HG02870 (cell line): ENCODE data around the gene CYBB.
A peak's percentile ranks its signal among the peaks of the same experiment; 100 is the strongest.
"Not testable (repeated sequence)": the region's sequence is repeated elsewhere in the genome, so short reads cannot be mapped to it uniquely, and the experiment has no call there.

Experiments
- ATAC-seq: cut with Tn5 transposase; IDR thresholded peaks from one replicate; pipeline ENCODE4 v1.9.1; 2021; ENCODE audit warnings: mild to moderate bottlenecking, moderate library complexity; ENCODE audit not compliant: unreplicated experiment

Gene CYBB

DNA sequence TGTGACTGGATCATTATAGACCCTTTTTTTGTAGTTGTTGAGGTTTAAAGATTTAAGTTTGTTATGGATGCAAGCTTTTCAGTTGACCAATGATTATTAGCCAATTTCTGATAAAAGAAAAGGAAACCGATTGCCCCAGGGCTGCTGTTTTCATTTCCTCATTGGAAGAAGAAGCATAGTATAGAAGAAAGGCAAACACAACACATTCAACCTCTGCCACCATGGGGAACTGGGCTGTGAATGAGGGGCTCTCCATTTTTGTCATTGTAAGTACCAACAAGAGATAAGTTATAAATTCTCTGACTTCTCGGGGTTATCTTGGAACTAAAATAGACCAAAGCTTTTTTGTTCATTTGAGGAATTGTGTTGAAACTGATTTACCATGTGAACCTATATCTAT lies at the start of gene CYBB:
Gene CYBB, plus strand, starts transcription at position 203 of the 400 bp plus-strand sequence. Its CDS starts 19 bp downstream, at position 222.
- ATAC-seq, result no peak

DNA sequence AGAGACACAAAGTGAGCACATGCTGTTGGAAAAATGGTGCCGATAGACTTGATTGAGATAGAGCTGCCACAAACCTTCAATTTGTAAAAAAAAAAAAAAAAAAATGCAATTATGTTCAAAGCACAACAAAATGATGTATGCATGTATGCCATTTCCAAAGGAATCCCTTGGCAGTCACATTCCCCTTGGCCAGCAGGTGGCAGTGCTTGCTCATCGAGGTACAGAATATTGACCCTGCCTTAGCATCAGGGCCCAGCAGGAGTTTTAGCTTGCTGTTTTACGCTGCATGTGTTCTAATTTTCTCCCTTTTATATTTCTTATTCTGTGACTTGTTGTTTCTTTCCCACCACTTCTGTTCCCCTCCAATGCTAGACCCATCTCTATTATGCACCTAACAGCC lies 34.5 kb upstream of the CYBB start:
- peak; percentile 55 for ATAC-seq

DNA sequence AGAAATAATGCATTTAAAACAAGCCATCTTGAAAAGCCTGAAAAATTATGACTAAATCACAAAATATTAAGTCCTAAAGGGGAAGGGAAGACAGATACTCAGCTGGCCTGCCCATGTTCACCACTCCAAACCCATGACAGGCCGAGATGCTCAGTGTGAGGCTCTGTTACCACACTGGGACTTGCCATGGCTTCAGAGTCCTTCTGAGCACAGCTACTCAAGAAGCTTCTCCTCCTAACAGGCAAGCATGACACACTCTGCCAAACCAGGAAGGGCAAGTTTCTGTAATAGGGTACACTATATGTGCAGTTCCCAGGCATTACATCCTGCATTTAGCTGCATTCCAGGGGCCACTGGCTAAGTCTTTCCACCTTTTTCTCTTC lies 34.0 kb upstream of the CYBB start:
- peak; percentile 22 for ATAC-seq

DNA sequence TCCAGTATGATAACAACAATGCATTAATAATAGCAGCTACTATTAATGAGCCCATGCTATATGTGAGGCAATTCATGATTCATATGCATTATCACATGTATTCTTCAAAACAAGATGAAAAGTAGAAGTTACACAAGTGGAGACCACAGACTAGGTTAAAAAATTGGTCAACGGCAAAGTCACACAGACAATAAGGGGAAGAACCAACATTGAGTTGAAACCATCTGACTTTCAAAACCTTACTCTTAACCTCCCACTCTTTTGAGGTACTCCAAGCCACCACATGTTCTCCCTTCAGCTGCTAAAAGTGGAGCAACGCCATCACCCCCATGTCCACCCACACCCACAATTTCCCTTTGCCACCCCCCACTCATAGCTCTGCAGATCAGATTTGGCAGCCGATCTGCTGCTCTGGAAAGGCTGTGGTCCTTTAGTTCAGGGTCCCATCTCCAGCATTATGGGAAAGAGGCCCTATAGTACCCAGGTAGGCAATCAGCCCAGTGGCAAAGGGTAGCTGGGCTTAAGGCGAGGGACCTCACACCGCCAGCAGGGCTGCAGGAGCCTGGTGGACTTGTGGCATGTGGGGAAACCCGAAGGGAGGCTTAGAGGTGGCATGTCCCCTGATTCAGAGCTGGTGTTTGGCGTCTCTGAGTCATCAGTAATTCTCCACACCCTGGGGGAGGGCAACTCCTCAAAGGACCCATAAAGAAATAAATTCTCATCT lies 33.5 kb upstream of the CYBB start:
- ATAC-seq, result peak; percentile 93

DNA sequence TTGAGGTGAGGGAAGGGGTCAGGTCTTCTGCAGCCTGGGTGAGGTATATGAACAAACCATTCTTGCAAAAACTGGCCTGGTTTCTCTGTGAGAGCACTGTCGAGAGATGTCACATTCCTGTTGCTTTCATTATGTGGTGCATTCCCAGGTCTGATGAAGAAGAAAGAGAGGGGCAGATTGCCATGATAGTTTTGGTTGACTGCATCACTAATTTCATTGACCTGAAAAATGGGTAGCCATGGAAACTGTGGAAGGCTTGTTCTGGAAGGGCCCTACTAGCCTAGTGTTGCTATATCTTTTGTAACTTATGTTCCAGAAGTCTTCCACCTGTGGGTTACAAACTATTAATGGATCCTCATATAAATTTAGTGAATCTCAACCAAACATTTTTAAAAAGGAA lies 32.9 kb upstream of the CYBB start:
- no peak for ATAC-seq

DNA sequence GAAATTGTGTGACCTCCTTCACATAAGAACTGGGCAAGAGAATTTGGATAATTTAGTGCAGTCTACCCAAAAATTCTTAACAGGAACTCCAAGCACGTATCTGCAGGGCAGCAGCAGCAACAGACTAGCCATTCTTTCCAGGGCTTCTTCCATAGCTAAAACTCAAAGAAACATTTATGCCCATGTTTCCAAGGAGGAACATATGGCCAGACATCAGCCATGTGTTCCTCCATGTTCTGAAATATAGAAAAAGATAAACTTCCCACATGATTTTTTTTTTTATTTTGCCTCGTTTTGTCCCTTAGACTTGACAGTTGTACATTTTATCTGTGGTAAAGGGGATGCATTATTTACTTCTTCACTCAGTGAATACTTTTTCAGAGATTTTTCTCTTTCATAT lies 27.6 kb upstream of the CYBB start:
- no peak for ATAC-seq

DNA sequence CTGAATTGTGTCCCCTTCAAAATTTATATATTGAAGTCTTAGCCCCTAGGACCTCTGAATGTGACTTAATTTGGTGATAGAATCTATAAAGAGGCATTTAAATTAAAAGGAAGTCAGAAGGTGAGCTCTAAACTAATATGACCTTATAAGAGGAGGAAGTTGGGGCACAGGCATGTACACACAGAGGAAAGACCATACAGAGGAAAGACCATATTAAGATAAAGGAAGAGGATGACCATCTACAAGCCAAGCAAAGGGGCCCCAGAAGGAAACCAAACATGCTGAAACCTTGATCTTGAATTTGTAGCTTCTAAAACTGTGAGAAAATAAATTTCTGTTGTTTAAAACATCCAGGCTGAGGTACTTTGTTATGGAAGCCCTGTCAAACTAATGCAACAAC lies 26.9 kb upstream of the CYBB start:
- ATAC-seq, result no peak

DNA sequence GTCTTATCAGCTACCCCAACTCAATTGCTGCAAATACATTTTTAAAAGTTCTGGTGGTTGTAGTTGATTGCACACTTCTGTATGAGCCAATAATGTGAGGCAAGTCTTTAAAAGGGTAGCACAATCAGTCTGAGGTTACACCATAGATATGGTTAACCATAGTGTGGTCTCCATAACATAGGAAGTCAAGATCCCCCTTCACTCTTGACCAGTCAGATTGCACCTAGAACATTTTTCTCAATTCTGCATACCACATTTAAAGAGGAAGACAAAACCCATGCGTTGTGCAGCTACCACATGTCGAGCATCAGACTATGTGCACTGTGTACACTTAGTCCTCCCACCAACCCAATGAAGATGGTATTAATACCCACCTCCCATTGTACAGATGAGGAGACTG lies 26.5 kb upstream of the CYBB start:
- no peak for ATAC-seq

DNA sequence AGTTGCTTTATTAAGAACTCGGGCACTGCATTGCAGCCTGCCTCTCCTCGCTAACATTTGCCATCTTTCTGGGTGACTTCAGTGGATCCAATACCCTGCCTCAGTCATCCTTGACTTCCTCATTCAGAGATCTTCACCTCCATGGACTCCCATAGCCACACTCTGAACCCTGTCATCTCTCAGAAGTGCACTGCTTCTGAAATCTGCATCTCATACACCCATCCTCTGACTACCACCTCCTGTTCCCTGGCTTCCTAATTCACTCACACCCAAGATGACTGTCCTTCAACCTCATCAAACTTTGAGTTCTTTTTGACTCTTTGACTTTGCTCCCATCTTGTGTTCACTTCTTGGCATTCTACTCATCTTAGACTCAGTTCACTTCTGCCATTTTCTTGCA lies 25.3 kb upstream of the CYBB start:
- ATAC-seq, result peak; percentile 17

DNA sequence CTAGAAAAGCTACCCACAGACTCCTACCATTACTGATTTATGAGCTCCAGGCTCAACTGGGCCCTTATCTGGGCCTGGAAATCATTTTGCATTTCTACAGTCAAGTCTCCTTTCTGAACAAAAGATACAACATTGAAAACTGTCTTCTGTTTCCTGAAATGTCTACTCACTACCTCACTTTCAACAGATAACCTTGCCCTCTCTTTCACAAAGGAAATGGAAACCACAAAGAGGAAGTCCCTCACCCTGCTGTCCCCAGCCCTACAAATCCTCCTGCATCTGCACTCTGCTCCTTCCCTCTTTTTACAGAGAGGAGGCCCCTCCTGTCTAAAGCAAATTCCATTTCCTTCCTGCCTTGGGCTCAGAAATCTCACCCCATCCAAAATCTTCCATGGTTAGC lies 24.8 kb upstream of the CYBB start:
- ATAC-seq, result peak; percentile 83

DNA sequence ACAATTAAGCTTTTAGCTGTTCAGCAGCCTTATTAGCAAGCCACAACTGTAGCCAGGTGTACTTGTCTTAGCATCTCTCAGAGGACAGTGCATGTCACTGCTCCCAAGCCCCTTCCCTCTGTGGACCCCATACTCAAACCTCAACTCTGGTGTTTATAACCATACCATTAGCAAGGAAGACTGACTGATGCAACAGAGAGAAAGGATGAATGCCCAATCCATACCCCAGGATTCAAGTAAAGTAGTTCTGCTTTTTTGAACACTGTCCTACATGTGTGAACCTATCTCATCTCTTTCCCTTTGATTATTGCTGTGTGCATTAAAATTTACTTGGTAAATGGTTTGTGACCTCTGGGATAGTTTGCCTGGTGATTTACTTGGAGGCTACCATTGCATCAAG lies 22.8 kb upstream of the CYBB start:
- ATAC-seq, result no peak

DNA sequence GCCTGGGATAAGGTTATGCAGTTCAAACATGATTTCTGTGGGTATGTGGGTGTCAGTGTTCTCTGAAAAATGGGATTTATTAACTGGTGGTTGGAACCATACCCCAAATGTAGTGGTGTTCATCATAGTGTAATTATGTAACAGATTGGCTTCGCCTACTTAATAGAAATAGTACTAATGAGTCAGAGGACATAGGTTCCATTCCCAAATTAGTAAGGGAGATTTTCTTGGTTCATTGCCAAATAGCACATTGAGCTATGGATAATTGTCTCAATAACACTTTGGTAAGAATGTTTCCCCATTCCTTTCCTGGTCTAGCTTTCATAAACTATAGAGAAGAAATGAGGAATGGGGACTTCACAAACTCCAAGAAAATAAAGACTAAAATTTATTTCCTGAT lies 20.5 kb upstream of the CYBB start:
- no peak for ATAC-seq

DNA sequence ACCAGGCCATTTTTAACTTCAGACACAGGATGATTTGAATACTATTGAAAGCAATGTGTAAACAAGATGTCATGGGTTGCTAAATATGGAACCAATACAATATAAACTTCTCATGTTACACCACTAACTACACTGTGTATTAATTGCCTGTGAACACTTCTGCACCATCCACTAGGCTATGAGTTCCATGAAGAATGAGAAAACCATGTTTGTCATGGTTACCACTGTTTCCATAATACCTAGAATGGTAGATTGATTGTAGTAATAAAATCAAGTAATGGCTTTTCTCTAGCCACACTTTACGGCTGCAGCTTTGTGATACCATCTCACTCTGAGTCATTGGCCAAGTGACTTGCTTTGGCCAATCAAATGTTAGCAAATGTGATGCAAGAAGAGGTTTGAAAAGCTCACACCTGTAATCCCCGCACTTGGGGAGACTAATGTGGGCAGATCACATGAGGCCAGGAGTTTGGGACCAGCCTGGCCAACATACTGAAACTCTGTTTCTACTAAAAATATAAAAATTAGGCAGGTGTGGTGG lies 19.9 kb upstream of the CYBB start:
- no peak for ATAC-seq

DNA sequence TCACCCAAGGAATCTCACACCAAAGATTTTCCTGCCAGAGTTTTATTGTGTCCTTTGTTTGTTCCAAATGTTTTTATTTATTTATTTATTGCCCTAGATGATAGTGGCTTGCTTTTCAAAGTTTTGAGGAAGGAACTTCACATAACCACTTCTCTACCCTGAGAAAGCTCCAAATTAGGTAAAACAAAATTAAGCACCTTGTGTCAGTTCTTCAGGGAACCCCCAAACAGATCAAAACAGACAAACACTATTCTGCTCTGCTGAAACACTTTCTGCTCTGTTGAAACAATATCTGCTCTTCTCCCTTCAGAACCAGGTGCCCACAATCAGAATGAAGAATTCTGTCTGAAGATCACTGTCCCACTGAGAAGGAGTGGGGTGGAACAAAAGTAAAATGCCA lies 16.5 kb upstream of the CYBB start:
- no peak for ATAC-seq

DNA sequence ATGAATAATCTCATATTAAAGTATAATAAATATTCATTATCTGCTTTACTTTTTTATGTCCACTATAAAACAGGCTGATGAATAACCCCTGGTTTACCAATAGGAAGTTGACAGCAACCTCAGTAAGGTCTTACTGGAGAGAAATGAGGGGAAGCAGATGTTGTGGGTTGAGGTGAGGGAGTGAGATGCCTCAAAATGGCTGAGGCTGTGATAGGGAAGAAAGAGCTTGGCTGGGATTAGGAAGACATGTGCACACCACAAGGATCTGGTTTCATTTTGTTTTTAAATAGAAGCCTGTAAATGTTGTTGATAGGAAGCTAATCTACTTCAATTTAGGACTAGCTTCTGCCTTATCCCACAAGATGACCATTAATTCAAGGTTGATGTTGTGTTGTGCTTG lies 14.4 kb upstream of the CYBB start:
- no peak for ATAC-seq

DNA sequence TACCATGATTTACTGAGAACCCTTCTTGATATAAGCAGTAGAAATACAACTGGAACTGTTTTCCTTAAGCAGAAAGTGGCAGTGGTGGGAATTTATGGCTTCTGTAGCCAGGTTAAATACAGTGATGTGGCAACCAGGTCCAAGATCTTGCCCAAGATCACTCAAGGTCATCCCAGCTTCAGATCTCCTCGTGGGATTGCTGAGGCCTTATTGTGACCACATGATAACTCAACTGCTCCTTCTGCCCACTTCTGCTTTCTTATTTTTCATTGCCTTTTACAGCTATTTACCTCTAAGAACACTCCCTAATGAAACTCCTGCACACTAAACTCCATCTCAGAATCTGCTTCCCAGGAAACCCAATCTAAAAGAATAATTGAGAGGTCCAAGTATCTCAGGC lies 12.4 kb upstream of the CYBB start:
- ATAC-seq, result no peak

DNA sequence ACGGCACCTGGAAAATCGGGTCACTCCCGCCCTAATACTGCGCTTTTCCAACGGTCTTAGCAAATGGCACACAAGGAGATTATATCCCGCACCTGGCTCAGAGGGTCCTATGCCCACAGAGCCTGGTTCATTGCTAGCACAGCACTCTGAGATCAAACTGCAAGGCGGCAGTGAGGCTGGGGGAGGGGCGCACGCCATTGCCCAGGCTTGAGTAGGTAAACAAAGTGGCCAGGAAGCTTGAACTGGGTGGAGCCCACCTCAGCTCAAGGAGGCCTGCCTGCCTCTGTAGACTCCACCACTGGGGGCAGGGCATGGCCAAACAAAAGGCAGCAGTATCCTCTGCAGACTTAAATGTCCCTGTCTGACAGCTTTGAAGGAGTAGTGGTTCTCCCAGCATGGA lies 11.0 kb upstream of the CYBB start:
- not testable (repeated sequence) for ATAC-seq

DNA sequence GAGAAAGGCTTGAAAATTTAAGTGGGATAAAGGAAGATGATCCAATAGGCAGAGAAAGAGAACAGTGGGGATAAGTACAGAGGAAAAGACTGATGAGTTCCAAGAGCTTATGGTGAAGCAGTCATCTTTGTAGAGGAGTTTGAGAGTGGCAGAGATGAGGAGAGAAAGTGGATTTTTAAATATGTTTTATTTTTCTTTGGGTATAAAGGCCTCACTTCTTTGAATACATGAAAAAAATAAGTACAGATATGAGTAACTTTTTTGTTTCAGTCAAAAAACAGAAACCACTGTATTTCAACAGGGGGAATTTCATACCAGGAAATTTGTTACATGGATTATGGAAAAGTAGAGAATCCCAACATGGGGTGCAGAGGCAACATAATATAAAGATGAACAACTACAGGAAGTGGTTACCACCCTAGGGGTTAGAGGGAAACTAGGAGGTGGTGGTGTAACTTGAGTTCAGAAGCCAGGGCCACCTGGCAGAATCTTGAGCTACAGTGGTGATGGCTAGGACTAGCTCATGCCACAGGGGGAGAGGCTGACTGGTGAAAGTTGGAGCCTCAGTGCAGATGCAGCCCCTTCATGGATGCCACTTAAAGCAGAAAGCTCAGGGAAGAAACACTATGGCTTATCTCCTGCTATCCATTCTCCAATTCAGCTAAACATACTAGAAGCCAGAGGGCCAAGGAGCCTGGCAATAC lies 3.4 kb upstream of the CYBB start:
- ATAC-seq, result peak; percentile 54

DNA sequence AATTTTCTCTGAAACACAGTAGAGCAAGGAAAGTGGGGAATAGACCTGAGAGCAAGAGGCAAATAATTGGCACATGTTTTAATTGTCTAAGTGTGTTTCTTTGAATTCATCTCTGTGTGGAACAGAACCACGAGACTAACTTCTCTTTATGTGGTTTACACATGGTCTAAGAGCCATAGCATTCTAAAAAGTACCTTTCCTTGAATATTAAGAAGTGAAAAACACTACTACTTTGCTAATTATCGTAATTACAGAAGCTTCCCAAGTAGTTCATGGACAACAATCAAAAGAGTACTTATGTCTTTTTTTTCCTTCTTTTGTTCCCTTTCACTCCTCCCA lies 2.9 kb upstream of the CYBB start:
- ATAC-seq, result no peak

DNA sequence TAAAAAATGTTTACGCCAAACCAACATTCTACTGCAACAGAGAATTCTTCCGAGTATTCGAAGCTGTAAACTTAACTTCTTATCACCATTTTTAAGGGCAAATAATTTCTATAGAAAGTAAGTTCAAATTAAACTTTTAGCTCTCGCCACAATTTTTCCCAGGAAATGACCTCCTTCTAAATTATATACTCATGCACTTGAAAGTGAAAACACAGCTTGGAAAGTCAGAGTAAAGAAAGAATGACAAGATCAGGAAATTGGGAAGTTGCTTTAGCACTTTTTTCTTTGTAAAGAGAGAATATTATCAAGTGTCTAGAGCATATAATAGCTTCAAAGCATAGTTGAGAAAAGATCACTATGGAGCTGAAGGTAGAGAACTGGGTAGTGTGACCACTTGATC lies 1.2 kb downstream of the CYBB start:
- ATAC-seq, result no peak

DNA sequence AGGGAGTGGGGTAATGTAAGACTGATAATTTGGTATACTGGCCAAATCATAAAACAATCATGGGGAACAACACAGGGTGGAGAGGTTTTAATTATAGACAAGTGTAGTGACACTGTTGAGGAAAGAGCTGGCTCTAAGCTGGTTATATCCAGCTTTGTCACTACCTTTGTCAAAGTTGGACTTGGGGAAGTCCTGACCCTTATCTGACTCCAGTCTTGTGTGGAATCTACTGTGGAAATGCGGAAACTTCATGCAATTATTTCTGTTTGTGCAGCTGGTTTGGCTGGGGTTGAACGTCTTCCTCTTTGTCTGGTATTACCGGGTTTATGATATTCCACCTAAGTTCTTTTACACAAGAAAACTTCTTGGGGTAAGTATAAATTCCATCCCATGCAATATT lies 2.0 kb downstream of the CYBB start:
- ATAC-seq, result no peak

DNA sequence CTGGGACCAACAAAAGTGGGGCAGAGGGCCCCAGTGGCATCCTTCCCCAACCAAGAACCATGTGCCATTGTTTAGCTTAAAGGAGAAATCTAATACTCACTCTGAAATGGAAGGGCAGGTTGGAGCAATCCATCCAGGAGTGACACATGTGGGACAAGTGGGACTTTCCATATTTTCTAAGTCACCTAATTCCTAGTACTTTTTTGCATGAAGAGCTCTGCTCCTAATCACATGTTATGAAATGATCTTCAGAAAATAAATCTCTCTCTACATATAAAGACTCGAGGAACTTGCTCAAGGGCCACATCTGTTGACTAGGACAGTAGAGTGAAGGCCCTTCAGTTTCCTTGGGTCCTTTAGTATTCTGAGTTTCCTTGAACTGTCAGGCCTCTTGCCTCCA lies 2.5 kb downstream of the CYBB start:
- ATAC-seq, result no peak

DNA sequence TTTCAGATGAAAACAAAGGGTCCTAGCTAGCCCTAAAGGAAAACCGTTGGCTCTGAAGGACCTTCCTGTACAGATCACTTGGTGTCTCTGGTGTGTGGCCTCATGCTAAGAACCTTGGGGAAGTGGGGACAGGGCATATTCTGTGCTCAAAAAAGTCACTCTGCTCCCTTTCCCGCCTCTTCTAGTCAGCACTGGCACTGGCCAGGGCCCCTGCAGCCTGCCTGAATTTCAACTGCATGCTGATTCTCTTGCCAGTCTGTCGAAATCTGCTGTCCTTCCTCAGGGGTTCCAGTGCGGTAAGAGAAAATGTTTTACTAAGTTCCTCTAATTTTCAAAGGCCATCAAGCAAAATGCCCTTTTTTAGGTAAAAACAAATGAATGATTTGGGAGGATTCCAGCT lies 3.4 kb downstream of the CYBB start:
- no peak for ATAC-seq
